Measurements from ENCODE around the gene KAT7. TPM values are rescaled to one million over a fixed set of nuclear protein-coding genes. Genes with fewer than 3 reads are reported as not detected.

The KAT7 gene
- polyA plus RNA-seq, 1 of the 3 experiments (the other 2 are of a cell fraction), result 20.2 TPM

- POLR2A ChIA-PET, result no interaction called here
- 35% methylated on average over 1 of the region's 1 CpG for WGBS (ENCODE audit: low lambda C conversion rate)
- no peaks in the 10 kb centered on the region for H3K27me3 ChIP-seq (ENCODE audit: insufficient read depth)
Measured at GRCh38 chr17:49784636-49785035, 3.8 kb upstream of the KAT7 start.

More at GRCh38 chr17:49784636-49785035, 3.8 kb upstream of the KAT7 start:
- Histone ChIP-seq H3K4me1 (ENCODE audit: control insufficient read depth in 1 of 2, insufficient read depth in 2 of 2, low read depth in 1 of 2, low read length in 1 of 2) (peaks cover 2 to 11% of the 10 kb centered on the region in 2 experiments; a peak in 3 of 4 replicates), H3K9me2 (no peaks in the 10 kb centered on the region), H4K20me1 (ENCODE audit: insufficient read depth) (peaks cover 5% of the 10 kb centered on the region), H3K27ac (ENCODE audit: low read depth in 2 of 2, low read length in 1 of 2) (no peak overlapping the region), H3K9me3 (no peaks in the 10 kb centered on the region), H3K36me3 (replicated peaks in 1 of 2; ENCODE audit: control insufficient read depth in 1 of 2, insufficient read depth in 2 of 2, low read length in 1 of 2) (no peaks in the 10 kb centered on the region), H2AFZ (ENCODE audit: low read depth) (no peak overlapping the region), H3K4me2 (no peak overlapping the region), H3K4me3 (ENCODE audit: low read depth in 2 of 2, low read length in 1 of 2) (no peak overlapping the region), H3F3A (replicated peaks; ENCODE audit: insufficient read depth) (no peaks in the 10 kb centered on the region), H3K9ac (no peak overlapping the region), H3K79me2 (ENCODE audit: insufficient read depth) (peaks cover 9% of the 10 kb centered on the region)
- DNase-seq, result no peak
- CTCF ChIA-PET, result interaction anchor here (0.9 to 2.1 kb wide), 5 partner anchors 67 to 350 kb away, joined by 3 to 7 read pairs (median 4); partner anchors contain the start of gene SLC35B1
- no peak for TF ChIP-seq CTCF (IDR thresholded peaks at IDR 0.05)
- TF ChIP-seq ELF1 (IDR thresholded peaks at IDR 0.05), result no peak
- TF ChIP-seq NRF1 (IDR thresholded peaks at IDR 0.05; ENCODE audit: low read depth, low read length), result no peak
- TF ChIP-seq FOSL2 (IDR thresholded peaks at IDR 0.05; ENCODE audit: borderline replicate concordance, low read depth), result no peak
- TF ChIP-seq FOXJ3 (CRISPR knock-in tag; IDR thresholded peaks at IDR 0.05), result no peak
- no peak for TF ChIP-seq SMC3 (IDR thresholded peaks at IDR 0.05; ENCODE audit: low read depth, low read length)
- no peak for TF ChIP-seq CHD2 (IDR thresholded peaks at IDR 0.05; ENCODE audit: low read length, partially characterized antibody)
- no peak for TF ChIP-seq PBX3 (IDR thresholded peaks at IDR 0.05)
- TF ChIP-seq, protein P1, sequence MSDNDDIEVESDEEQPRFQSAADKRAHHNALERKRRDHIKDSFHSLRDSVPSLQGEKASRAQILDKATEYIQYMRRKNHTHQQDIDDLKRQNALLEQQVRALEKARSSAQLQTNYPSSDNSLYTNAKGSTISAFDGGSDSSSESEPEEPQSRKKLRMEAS (IDR thresholded peaks at IDR 0.05; ENCODE audit: low read depth), result no peak
- no peak for TF ChIP-seq TCF12 (IDR thresholded peaks at IDR 0.05)
- no peak for TF ChIP-seq REST (IDR thresholded peaks at IDR 0.05; ENCODE audit: low read depth, low read length)
- TF ChIP-seq NFIC (IDR thresholded peaks at IDR 0.05; ENCODE audit: borderline replicate concordance), result no peak

Measured in SK-N-SH (cell line).